Cerebellar nuclear complex (tissue), 1 donor: Measurements from ENCODE around the gene RASA4B.

Source experiments
- DNase-seq, 2 experiments: peaks; one replicate each; lab custom pipeline; 2025; lab: John Stamatoyannopoulos, UW

The RASA4B gene

GRCh38 chr7:102454468-102454867 lies 63.1 kb downstream of the RASA4B start:
- DNase-seq: peak in 1 of 2 experiments; percentile 10

DNA sequence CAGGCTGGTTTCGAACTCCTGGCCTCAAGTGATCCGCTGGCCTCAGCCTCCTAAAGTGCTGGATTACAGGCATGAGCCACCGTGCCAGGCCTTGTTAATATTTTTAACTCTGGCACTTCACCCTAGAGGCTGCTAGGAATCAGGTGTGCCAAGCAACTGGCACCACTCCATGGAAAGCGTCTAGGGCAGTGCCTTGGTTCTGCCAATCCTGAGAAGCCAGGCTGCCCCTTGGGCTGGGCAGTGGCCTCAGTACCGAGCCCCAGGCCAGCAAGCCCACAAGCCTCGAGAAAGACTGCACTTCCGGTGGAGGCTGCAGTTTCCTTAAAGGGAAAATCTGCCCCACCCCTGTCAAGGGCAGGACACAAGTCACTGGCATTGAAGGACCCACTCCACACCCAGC lies 64.3 kb downstream of the RASA4B start:
- DNase-seq: peak; percentile 26 to 59

DNA sequence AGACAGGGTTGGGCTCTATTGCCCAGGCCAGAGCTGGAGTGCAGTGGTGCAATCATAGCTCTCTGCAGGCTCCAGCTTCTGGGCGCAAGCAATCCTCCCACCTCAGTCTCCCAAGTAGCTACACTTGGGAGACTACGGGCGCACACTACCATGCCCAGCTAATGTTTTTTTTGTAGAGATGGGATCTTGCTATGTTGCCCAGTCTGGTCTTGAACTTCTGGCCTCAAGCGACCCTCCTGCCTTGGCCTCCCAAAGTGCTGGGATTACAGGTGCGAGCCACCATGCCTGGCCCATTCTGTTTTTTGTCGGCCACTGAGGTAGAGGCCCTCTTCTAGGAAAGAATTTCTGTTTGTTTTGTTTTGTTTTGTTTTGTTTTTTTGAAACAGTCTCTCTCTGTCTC lies 65.1 kb downstream of the RASA4B start:
- no peak for DNase-seq

- DNase-seq: no peak
These were observed 66.1 kb downstream of the RASA4B start for GRCh38 chr7:102451371-102452054.

DNA sequence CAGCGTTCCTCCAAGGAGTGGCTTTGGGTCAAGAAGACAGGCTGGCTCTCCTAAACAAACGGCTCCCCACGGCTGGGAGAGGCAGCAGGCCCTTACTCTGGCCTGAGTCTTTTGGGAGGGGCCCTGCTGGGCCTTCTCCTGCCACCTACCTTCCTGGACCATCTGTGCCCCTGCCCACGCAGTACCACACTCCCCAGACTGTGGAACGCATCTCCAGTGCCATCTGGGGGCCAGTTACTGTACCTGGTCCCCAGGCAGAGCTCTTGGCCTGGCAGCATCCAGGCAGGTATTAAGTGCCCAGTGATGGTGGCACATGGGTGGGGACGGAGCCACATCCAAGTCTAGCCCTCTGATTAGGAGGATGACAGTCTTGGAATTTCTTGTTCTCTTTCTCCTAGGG lies 67.3 kb downstream of the RASA4B start:
- DNase-seq: peak; percentile 47 to 69

DNA sequence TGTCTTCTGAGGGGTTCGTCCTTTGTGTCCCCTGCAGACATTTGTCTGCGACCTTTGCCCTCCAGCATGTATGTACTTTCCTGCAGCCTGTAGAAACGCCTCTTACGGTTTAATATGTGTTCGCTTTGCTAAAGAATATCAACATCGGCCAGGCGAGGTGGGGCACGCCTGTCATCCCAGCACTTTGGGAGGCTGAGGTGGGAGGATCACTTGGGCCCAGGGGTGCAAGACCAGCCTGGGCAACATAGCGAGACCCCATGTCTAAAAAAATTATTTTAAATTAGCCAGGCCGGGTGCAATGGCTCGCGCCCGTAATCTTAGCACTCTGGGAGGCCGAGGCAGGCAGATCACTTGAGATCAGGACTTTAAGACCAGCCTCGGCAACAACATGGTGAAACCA lies 68.4 kb downstream of the RASA4B start:
- no peak for DNase-seq

- DNase-seq: no peak
These were observed 70.3 kb downstream of the RASA4B start for GRCh38 chr7:102447311-102447710.

GRCh38 chr7:102446387-102447156 lies 71.0 kb downstream of the RASA4B start:
- DNase-seq: no peak

- no peak for DNase-seq
These were observed 71.9 kb downstream of the RASA4B start for GRCh38 chr7:102445674-102446071.

DNA sequence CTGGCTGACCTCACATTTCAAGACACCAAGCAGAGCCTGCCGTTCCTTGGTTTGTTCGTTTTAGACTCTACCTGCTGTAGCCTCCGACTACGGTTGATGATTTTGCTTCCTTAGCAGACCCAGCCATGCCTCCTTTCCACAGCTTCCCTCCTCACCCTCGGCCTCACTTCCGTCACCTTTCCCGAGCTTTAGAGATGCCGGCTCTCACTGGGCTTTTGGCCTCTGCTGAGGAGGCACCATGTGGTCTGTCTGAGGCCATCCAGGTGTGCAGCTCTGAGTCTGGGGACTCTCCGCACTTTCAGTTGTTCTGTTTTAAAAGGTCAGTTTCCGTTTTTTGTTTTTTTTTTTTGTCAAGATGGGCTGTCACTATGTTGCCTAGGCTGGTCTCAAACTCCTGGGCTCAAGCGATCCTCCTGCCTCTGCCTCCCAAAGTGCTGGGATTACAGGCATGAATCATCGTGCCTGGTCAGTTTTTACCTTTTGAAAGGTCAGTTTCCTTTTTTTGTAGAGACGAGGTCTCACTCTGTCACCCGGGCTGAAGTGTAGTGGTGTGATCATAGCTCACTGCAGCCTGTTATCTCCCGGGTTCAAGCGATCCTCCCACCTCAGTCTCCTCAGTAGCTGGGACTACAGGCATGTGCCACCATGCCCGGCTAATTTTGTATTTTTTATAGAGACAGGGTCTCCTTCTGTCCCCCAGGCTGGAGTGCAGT lies 72.5 kb downstream of the RASA4B start:
- no peak for DNase-seq

- DNase-seq: no peak
These were observed 77.4 kb downstream of the RASA4B start for GRCh38 chr7:102439963-102440795.

GRCh38 chr7:102436118-102436517 lies 81.5 kb downstream of the RASA4B start:
- peak in 1 of 2 experiments; percentile 68 for DNase-seq

DNA sequence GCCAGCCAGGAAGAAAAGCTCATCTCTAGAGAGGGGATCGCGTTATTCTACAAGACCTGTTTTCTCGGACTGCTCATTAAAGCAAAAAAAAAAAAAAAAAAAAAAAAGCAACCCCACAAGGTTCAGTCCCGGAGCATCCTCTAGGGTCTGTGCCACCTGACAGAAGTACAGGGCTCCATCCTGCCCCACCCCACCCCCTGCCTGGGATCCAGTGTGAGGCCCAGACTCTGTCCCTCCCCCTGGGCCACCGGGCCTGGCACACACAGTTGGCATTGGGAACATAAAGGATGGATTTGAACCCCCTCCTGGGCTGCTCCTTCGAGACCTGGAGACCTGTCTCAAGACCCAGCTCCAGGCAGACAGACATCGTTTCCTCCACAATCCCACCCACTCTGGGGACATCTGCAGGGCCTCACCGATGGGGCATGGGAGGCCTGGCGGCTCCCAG lies 83.5 kb downstream of the RASA4B start:
- DNase-seq: no peak

DNA sequence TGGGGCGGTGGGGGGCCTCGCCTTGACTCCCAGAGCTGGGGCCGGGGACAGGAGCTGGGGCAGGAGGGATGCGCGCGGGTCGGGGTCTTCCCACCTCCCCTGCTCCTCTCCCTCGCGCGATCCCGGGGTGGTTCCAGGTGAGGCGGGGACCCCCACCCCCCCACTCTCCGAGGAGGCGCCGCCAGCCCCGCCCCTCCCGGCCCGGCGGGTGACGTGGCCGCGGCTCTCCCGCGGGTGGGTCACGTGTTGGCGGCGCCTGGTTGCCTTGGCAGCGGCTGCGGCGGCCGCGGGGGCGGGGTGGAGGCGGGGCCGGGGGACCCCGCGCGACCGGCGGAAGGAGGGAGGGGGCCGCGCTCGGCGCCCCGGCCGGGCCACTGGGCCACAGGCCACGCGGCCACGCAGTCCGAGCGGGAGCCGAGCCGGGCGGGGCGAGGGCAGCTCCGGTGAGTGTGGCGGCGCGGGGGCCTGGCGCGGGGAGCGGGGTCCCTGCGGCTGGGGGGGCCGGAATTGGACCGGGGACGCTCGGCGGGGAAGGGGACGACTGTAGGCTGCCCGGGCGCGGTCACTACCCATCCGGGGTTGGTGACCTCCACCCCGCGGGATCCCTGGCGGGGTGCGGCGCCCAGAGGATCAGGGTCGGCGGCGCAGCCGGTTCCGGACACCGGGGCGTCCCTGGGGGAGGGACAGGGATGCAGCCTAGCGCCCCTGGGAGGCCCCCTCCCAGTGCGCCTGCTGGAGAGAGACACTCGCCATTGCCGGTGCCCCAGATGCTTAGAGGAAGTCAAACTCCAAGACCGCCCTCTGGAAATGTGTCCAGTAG lies 84.1 kb downstream of the RASA4B start, which contains the start of gene ORAI2:
TSS of gene ORAI2 (plus strand) at position 357 of the 820 bp plus-strand sequence. CDS start 5,382 bp downstream, outside the sequence.
- no peak for DNase-seq
